Left ventricle myocardium inferior (tissue), 1 donor: ENCODE results near the gene CLSTN3. TPM values are rescaled to one million over a fixed set of nuclear protein-coding genes. Genes with fewer than 3 reads are reported as not detected.

Source experiments
- DNase-seq: peaks from one replicate; pipeline ENCODE4 v3.0.0-alpha.2; 2020
- H3K27ac ChIP-seq: fragments of 200-600 bp; replicated peaks from 2 replicates; pipeline ENCODE4 v1.8.0; 2021
- H3K27me3 ChIP-seq: fragments of 200-600 bp; 2 replicates; pipeline ENCODE4 v1.8.0; 2021; ENCODE audit warnings: low read depth
- H3K36me3 ChIP-seq: fragments of 200-600 bp; 2 replicates; pipeline ENCODE4 v1.8.0; 2021
- H3K4me1 ChIP-seq: fragments of 200-600 bp; 2 replicates; pipeline ENCODE4 v1.8.0; 2021
- H3K4me3 ChIP-seq: fragments of 200-600 bp; 2 replicates; pipeline ENCODE4 v1.8.0; 2021; ENCODE audit warnings: mild to moderate bottlenecking, moderate library complexity
- H3K9me3 ChIP-seq: fragments of 200-600 bp; replicated peaks from 2 replicates; pipeline ENCODE4 v1.8.0; 2021
- intact Hi-C: fragments of 100-400 bp; cut with micrococcal nuclease; formaldehyde crosslinking; loops from one replicate; pipeline ENCODE4 v1.11.0; 2022
- total RNA-seq: library from RNA; stranded (reverse); fragmentation: NEBNext Ultra II Directional; extraction: Animal tissue kit (Norgen Biotek cat#: 25700); gene quantifications from one replicate; pipeline ENCODE4 v1.2.1, GENCODE V29; 2021
- TF ChIP-seq, protein P1 (sequence below): fragments of 200-600 bp; IDR thresholded peaks from 2 replicates; pipeline ENCODE4 v1.8.0; 2021; ENCODE audit warnings: antibody characterized with exemption, mild to moderate bottlenecking, borderline replicate concordance
- donor health status: DM: no; HTN: yes; CAD: no; lungs with severe emphysema.

CLSTN3 gene
- total RNA-seq, 1 donor from 2014 or later: 4.6 TPM

DNA sequence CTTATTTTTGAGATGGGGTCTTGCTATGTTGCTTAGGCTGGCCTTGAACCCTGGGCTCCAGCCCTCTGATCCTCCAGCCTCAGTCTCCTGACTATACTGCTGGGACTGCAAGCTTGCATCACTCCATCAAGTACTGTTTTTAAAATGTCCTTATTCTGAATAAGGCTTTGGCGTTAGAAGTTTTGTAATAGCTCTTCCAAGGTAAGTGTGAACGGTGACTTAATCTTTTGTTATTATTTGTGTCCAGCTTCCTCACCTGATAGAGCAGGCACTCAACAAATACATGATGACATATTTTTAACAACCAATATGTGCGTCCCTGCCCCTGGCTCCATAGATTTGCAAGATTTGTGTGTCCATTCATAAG lies 22.6 kb upstream of the CLSTN3 start:
- TF ChIP-seq, protein P1, sequence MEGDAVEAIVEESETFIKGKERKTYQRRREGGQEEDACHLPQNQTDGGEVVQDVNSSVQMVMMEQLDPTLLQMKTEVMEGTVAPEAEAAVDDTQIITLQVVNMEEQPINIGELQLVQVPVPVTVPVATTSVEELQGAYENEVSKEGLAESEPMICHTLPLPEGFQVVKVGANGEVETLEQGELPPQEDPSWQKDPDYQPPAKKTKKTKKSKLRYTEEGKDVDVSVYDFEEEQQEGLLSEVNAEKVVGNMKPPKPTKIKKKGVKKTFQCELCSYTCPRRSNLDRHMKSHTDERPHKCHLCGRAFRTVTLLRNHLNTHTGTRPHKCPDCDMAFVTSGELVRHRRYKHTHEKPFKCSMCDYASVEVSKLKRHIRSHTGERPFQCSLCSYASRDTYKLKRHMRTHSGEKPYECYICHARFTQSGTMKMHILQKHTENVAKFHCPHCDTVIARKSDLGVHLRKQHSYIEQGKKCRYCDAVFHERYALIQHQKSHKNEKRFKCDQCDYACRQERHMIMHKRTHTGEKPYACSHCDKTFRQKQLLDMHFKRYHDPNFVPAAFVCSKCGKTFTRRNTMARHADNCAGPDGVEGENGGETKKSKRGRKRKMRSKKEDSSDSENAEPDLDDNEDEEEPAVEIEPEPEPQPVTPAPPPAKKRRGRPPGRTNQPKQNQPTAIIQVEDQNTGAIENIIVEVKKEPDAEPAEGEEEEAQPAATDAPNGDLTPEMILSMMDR: no peak
- Histone ChIP-seq H3K9me3 (peaks cover 10% of the 10 kb centered on the region), H3K27ac (peak overlapping the region; percentile 93), H3K4me3 (peak overlapping the region; percentile 69), H3K27me3 (no peaks in the 10 kb centered on the region), H3K4me1 (peaks cover 17% of the 10 kb centered on the region), H3K36me3 (peaks cover 4% of the 10 kb centered on the region)
- intact Hi-C loops: loop anchor here (5.0 kb wide), 1 partner anchor 45 kb away; the partner anchor contains the start of gene C1S
- DNase-seq: no peak

DNA sequence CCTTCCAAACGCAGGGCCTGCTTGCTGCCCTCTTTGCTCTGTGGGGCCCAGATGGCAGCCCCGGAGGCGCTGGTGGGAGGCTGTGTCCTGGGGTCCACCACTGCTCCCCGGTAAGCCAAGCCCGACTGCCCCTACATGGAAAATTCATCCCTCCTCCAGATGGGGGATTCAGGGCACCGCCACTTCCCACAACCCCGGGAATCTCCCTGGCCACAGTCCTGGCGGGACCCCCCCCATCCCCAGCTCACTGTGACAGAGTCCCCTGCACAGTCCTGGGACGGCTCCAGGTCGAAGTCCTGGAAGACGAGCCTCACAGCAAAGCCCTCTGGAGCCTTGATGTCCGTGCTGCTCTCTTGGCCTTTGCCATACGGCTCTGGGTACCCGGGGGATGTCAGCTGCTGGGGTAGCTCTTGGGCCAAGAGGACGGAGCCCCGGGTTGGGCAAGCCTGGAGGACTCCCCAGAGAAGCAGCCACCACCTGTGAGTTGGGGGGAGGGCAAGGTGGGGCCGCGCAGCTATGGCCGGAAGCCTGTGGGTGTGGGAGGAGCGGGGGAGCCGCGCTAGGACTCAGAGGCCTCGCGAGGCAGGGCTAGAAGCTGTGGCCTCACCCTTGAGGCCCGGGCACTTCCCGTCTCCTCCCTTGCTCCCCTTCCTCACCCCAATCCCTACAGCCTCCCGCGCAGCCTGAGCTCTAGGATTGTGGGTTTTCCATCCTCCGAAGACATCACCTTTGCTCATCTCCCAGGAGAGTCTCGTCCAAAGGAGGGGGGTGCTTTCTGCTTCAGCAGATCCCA lies 22.0 kb upstream of the CLSTN3 start:
- intact Hi-C loops: loop anchor here (5.0 kb wide), 1 partner anchor 46 kb away; the partner anchor contains the start of gene C1S
- H3K4me1 ChIP-seq: peaks cover 23% of the 10 kb centered on the region
- TF ChIP-seq, protein P1: no peak

DNA sequence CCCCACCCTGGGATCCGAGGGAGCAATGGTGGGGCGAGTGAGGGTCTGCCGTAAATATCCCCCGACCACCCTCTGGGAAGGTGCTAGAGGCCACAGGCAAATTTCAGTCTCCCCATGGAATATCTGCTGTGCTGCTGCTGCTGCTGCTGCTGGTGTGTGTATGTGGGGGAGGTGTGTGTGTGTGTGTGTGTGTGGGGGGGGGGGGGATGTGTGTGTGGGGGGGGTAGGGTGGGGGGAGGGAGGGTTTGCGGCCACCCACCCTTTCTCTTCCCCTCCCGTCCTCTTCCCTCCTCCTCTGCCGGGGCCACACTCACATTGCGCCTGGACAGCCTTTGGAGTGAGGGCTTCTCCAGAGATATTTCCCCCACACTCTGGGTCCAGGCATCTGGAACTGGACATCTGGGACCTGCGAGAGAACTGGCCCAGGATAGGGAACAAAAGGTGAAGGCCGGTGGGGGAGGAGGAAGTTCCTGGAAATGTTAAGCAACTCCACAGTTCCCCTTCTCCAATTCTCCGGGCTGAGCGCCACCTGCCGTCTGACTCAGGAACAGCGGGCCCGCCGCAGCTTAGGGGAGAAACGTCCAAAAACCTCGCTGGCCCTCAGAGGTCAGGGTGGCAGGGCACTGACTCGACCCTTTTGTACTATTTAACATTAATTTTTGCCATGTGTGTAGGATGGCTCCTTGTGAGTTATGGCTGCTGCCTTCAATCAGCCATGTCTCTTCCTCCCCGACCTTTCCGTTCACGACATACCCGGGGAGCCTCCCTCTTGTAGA lies 21.2 kb upstream of the CLSTN3 start, which contains the start of gene C1RL:
TSS of gene C1RL (minus strand) at position 419 of the 776 bp plus-strand sequence. CDS start at position 385, 34 bp downstream.
- H3K27ac ChIP-seq: peak within 1 kb of the TSS; percentile 93
- TF ChIP-seq, protein P1: peak; percentile 99
- intact Hi-C loops: loop anchor here (5.0 kb wide), 1 partner anchor 47 kb away; the partner anchor contains the start of gene C1S
- peaks cover 10% of the 10 kb centered on the region for H3K9me3 ChIP-seq
- H3K27me3 ChIP-seq: no peaks in the 10 kb centered on the region
- peak within 1 kb of the TSS; percentile 69 for H3K4me3 ChIP-seq
- peaks cover 27% of the 10 kb centered on the region for H3K4me1 ChIP-seq
- peaks cover 4% of the 10 kb centered on the region for H3K36me3 ChIP-seq
- DNase-seq: peak; percentile 91

More for the DNA sequence above, 22.0 kb upstream of the CLSTN3 start:
- Histone ChIP-seq H3K4me3 (peak overlapping the region; percentile 69), H3K9me3 (peaks cover 10% of the 10 kb centered on the region), H3K27ac (peak overlapping the region; percentile 93), H3K36me3 (peaks cover 4% of the 10 kb centered on the region), H3K27me3 (no peaks in the 10 kb centered on the region)
- peak; percentile 79 for DNase-seq

DNA sequence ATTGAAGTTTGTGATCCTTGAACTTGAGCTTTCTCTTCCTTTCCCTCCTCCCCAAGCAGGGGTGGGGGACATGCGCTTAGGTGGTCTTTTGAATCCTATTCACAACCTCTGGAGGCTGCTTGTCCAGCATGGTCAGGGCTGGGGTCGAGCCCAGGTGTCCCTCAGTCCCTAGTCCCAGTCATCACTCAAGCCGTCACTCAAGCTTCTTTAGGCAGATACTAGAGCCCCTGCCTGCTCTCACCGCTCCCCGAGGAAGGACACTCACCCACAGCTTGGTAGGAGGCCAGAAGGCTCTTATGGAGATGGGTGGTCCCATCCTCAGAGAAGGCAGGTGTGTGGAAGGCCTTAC lies 20.6 kb upstream of the CLSTN3 start:
- Histone ChIP-seq H3K36me3 (peaks cover 4% of the 10 kb centered on the region), H3K27me3 (no peaks in the 10 kb centered on the region), H3K4me1 (peaks cover 27% of the 10 kb centered on the region), H3K9me3 (peaks cover 10% of the 10 kb centered on the region), H3K27ac (peak overlapping the region; percentile 93), H3K4me3 (peak overlapping the region; percentile 69)
- intact Hi-C loops: loop anchor here (5.0 kb wide), 1 partner anchor 47 kb away; the partner anchor contains the start of gene C1S
- TF ChIP-seq, protein P1: no peak
- no peak for DNase-seq

DNA sequence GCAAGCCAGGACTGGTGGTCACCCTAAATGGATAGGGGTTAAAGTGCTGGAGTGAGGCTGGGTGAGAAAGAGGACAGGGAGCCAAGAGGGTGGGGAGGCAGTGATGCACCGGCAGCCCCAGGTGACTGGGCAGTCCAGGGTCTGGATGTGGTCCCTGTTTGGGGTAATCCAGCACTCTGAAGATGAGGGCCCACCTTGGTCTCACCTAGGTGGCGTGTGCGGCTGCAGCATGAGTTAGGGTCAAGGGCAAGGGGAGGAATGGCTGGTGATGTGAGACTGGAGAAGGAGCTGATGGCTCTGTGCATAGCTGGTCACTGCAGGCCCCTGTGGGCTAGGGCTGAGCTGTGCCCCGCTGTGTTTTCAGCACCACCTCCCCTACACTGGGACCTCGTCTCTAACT lies 19.5 kb upstream of the CLSTN3 start:
- Histone ChIP-seq H3K4me3 (no peak overlapping the region), H3K4me1 (peaks cover 27% of the 10 kb centered on the region), H3K9me3 (peaks cover 9% of the 10 kb centered on the region), H3K27ac (no peak overlapping the region), H3K27me3 (no peaks in the 10 kb centered on the region), H3K36me3 (peaks cover 4% of the 10 kb centered on the region)
- TF ChIP-seq, protein P1: no peak
- intact Hi-C loops: no loop called here
- DNase-seq: no peak
